ENCODE data around the gene REEP2.
"Not testable (repeated sequence)": the region's sequence is repeated elsewhere in the genome, so short reads cannot be mapped to it uniquely, and the experiment has no call there.

The REEP2 gene

DNA sequence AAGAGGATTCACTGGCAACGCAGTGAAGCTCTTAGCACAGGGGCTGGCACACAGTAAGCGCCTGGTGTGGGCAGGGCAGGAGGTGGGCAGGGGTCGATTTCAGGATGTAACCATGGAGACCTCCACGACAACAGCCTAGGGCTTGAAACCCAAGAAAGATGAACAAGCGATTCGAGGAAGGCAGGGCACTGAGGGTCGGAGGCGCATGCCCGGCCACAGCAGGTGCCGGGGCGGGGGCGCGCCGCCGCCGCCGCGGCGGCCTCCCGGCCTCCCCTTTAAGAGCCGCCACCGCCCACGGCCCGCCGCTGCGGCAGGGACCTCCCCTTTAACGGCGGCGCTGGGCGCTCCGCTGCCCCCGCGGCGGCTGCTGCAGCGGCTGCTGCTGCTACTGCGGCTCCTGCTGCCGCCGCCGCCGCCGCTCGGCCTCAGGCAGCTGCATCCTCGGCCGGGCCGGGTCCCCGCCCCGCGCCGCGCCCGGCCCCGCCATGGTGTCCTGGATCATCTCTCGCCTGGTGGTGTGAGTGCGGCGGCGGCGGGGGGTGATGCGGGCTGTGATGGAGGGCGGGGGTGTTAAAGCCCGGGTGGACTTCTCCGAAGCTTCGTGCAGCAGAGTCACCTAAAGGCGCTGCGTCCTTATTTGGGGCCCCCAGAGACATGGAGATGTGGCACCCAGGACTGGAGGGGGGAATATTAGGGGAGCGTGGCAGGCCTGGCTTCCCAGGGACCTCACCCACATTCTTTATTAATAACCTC lies at the start of gene REEP2:
REEP2 (plus strand) TSS at position 334 of the 753 bp plus-strand sequence; CDS start at position 486, 152 bp downstream.
- no peak for DNase-seq (ENCODE audit: low read depth, low spot score)
- H3K27ac ChIP-seq: no peak within 1 kb of the TSS

GRCh38 chr5:138389332-138389731 lies 49.5 kb upstream of the REEP2 start:
- DNase-seq (ENCODE audit: low read depth, low spot score): no peak
- H3K27ac ChIP-seq: no peak overlapping the region

DNA sequence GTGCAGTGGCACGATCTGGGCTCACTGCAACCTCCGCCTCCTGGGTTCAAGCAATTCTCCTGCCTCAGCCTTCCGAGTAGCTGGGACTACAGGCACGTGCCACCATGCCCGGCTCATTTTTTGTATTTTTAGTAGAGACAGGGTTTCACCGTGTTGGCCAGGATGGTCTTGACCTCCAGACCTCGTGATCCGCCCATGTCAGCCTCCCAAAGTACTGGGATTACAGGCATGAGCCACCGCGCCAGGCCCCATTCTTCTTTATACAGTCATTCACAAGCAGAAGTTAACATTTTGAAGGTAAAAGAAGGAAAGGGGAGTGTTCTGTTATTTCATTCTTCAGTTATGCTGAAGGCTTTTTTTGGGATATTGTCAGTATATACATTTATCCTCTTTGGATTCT lies 48.9 kb upstream of the REEP2 start:
- not testable (repeated sequence) for DNase-seq (ENCODE audit: low read depth, low spot score); H3K27ac ChIP-seq

DNA sequence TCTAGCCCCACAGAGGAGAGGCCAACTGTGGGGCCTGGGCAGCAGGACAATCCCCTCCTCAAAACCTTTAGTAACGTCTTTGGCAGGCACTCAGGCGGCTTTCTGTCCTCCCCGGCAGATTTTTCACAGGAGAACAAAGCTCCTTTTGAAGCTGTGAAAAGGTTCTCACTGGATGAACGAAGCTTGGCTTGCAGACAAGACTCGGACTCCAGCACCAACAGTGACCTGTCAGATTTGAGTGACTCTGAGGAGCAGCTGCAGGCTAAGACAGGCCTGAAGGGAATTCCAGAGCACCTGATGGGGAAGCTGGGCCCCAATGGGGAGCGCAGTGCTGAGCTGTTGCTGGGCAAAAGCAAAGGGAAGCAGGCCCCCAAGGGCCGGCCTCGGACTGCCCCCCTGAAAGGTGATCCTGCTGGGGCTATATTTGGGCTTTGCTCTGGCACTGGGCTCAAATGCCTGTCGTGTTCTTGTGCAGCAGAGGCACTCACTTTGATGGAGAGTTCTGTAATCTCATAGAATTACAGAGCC lies 46.9 kb upstream of the REEP2 start:
- DNase-seq (ENCODE audit: low read depth, low spot score): no peak
- no peak overlapping the region for H3K27ac ChIP-seq

- DNase-seq (ENCODE audit: low read depth, low spot score): no peak
- no peak overlapping the region for H3K27ac ChIP-seq
Measured at GRCh38 chr5:138402640-138403039, 36.2 kb upstream of the REEP2 start.

DNA sequence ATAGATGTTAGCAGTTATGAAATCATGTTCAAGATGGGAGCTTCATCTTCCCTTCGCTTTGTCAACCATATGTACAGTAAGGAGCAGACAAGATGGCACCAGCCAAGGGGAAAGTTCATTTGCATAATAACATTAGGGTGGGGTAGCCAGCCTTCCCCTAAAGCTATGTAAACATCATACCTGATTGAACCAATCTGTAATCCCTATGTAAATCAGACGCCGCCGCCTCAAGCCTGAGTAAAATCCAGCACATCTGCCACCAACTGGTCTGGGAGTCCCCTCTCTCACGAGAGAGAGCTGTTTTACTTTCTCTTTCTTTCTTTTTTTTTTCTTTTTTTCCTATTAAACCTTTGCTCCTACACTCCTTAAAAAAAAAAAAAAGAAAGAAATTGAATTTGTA lies 30.8 kb upstream of the REEP2 start:
- no peak for DNase-seq (ENCODE audit: low read depth, low spot score)
- no peak overlapping the region for H3K27ac ChIP-seq

GRCh38 chr5:138410996-138411640 lies 27.7 kb upstream of the REEP2 start:
- H3K27ac ChIP-seq; DNase-seq (ENCODE audit: low read depth, low spot score): not testable (repeated sequence)

GRCh38 chr5:138418444-138418843 lies 20.4 kb upstream of the REEP2 start:
- no peak for DNase-seq (ENCODE audit: low read depth, low spot score)
- no peak overlapping the region for H3K27ac ChIP-seq

DNA sequence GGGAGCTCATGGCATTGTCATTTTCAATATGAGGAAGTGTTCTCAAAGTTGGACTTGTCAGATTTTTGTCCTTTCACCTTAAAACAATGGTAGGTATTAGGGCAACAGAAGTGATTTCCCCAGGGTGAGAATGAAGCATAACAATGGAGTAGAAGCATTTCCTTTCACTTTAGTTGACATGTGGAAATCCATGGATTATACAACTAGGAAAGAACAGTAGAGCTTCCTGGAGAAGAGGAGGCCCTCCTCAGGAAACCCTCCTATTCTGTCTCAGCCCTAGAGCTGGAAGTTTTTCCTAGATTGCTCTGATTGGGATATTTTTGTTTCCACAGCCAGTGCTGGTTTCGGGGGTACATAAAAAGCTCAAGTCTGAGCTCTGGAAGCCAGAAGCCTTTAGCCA lies 13.8 kb upstream of the REEP2 start:
- no peak overlapping the region for H3K27ac ChIP-seq
- DNase-seq (ENCODE audit: low read depth, low spot score): no peak

DNA sequence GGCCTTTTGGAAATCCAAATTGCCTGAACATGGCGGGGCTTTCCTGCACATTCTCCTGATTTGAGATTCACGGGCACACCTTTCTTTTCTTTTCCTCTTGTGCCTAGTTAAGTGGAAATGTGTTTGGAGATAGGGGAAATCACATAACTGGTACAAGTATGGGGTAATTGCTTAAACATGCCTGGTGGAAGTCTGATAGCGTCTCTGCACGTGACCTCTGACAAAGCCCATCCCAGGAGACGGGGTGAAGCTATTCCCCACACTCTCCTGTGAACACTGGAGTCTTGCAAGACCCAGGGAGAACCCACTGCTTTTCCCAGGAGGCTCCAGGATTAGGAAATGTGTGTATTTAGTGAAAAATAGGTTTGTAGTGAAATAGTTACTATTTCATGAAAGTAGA lies 2.9 kb upstream of the REEP2 start:
- no peak overlapping the region for H3K27ac ChIP-seq
- no peak for DNase-seq (ENCODE audit: low read depth, low spot score)

DNA sequence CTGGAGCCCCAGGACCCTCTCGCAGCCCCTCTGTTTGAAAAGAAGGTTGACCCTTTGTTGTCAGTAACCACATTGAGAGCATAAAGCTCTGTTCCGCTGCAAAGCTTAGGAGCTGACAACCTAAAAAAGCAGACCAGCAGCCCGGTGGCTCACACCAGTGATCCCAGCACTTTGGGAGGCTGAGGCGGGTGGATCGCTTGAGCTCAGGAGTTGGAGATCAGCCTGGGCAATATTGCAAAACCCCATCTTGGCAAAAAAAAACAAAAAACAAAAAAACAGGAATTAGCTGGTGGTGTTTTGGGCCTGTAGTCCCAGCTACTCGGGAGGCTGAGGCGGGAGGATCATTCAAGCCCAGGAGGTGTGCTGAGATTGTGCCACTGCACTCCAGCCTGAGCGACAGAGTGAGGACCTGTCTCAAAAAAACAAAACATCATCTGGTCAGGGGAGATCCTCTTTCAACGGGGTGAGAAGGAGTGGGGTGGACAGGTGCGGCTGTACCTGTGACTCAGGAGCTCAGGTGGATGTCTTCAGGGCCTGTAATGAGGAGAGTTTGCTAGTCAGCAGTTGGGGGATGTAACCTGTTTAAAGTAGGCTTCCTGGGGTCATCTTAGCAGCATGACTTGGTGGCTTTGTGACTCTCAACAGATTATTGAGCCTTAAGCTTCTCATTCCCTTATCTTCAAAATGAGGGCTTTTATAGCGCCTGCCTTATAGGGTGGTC lies 694 bp upstream of the REEP2 start:
- DNase-seq (ENCODE audit: low read depth, low spot score): no peak
- H3K27ac ChIP-seq: no peak overlapping the region

DNA sequence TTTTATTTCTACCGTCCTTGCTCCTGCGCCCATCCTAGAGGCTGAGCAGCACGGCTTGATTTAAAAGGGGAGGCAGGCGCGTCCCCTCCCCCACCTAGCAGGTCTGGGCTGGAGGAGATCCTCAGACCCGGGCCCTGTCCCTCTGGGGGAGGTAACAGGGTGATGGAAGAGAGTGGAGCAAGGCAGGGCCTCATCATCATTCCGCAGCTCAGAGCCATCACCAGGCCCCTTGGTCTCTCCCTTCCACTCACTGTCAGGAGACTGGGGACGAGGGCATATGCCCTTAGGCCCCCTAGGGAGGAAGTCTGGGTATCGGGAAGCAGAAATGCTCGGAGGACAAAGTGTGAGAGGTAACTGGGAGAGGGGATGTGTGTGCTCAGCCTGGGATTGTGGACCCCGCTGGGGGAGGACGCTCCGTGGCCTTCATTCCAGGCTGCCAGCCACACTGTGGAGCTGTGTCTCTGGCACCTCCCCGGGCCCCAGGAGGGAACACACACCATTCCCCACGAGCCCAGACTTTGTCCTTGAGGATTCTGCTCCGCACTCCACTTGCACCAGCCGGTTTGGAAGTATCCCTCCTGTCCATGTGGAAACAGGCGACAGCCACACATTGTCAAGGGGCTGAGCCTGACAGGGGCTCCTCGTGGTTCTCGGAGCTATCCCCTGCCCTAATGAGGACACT lies 761 bp downstream of the REEP2 start:
- H3K27ac ChIP-seq: no peak overlapping the region

GRCh38 chr5:138440159-138441073 lies 1.6 kb downstream of the REEP2 start:
- DNase-seq (ENCODE audit: low read depth, low spot score): no peak
- no peak overlapping the region for H3K27ac ChIP-seq

More for the DNA sequence above, 761 bp downstream of the REEP2 start:
- no peak for DNase-seq (ENCODE audit: low read depth, low spot score)

DNA sequence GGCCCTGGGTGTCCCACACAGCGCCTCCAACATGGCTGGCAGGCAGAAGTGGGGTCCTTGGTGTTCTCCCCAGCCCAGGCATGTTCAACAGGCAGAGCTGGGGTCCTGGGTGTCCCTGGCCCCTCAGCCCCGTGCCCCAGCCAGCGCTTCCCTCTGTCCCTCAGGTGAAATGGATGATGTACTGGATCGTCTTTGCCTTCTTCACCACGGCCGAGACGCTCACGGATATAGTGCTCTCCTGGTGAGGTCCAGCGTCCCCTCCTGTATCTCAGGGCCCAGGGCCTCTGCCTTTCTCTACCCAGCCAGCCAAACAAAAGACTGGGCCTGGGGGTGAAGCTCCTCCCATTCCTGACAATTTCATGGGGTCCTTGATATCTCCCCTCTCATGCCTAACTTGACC lies 2.4 kb downstream of the REEP2 start:
- no peak overlapping the region for H3K27ac ChIP-seq
- DNase-seq (ENCODE audit: low read depth, low spot score): no peak

DNA sequence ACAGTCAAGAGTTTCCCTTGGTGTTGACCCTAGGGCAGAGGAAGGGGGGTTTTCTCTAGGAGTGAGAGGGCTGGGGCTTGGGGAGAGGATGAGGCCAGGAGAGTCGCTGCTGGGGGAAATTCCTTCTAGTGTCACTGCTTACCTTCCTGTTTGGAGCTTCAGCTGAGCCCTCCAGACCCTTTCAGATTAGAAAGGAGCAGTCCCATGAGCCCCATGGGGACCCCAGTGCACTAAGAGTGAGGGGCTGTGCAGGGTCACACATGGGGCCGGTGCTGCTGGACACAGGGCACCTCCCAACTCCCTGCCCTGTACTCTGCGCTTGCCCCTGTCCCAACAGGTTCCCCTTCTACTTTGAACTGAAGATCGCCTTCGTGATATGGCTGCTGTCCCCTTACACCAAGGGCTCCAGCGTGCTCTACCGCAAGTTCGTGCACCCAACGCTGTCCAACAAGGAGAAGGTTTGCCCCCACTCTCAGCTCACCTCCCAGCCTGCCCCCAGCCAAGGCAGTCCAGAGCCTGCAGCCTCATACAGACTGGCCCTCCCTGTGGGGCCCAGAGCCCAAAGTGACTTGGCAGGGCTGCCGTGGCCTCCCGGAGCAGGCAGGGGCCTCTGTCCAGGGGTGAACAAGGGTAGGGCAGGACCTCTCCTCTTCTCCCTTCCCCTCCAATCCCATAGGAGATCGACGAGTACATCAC lies 5.4 kb downstream of the REEP2 start:
- DNase-seq (ENCODE audit: low read depth, low spot score): no peak
- no peak overlapping the region for H3K27ac ChIP-seq

DNA sequence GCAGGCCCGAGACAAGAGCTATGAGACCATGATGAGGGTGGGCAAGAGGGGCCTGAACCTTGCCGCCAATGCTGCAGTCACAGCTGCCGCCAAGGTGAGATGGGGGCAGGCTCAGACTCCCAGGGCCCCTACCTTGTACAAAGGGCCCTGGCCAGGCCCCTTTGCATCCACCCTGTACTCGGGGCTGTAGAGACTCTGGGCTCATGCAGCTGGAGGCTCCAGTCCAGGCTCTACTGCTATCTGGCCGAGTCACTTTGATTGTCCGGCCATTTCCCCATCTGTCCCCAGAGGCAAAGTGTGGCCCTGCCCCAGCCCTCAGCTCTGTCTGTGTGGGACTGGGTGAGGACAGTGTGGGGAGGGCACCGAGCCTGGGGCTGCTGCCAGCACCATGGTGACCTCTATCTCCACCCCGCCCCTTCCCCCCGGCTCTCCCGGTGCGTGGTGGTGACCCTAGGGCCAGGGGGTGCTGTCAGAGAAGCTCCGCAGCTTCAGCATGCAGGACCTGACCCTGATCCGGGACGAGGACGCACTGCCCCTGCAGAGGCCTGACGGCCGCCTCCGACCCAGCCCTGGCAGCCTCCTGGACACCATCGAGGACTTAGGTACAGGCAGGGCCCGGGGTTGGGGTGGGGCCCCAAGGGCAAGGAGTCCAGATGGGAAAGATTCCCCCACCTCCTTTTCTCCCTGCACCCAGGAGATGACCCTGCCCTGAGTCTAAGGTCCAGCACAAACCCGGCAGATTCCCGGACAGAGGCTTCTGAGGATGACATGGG lies 6.1 kb downstream of the REEP2 start:
- no peak for DNase-seq (ENCODE audit: low read depth, low spot score)
- H3K27ac ChIP-seq: no peak overlapping the region

GRCh38 chr5:138445547-138446271 lies 6.9 kb downstream of the REEP2 start:
- no peak for DNase-seq (ENCODE audit: low read depth, low spot score)
- no peak overlapping the region for H3K27ac ChIP-seq
